ENCODE results near the gene SPIRE1.

SPIRE1 gene

DNA sequence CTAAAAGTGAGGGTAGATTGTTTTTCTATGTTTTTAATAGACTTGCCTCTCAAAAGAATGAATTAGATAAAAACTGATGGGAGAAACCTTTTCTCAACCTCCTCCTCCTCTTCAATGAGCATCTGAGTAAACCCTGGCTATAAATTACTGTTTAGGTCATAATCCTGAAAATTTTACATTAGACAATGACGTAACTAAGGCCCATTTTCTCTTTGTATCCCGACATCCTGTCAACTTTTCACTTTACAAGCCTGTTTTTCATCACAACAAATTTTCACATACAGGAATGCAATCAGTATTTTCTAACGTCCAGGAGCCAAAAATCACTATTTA lies 1.3 kb downstream of the SPIRE1 start:
- peak overlapping the region; percentile 50 for H3K4me3 ChIP-seq (ENCODE audit: insufficient read depth, low read length, poor library complexity, severe bottlenecking)
- peak overlapping the region; percentile 45; the same call in 1 of the 2 replicates for H3K9ac ChIP-seq (ENCODE audit: low read length)
- peaks cover 6% of the 10 kb centered on the region; the same call in 1 of the 2 replicates for H3F3A ChIP-seq (ENCODE audit: insufficient read depth)
- H3K9me2 ChIP-seq (replicated peaks; ENCODE audit: insufficient read depth, low read length) = no peaks in the 10 kb centered on the region
- no peaks in the 10 kb centered on the region for H3K9me3 ChIP-seq (ENCODE audit: insufficient read depth, low read length)
- H3K4me2 ChIP-seq (ENCODE audit: low read depth, low read length, poor library complexity, severe bottlenecking) = peak overlapping the region; percentile 60
- H3K36me3 ChIP-seq (ENCODE audit: low read length) = no peaks in the 10 kb centered on the region
- H3K79me2 ChIP-seq (ENCODE audit: insufficient read depth, low read length) = no peaks in the 10 kb centered on the region
- H3K27me3 ChIP-seq (ENCODE audit: low read length) = no peaks in the 10 kb centered on the region
- no peak overlapping the region for H3K27ac ChIP-seq (ENCODE audit: low read depth, low read length)
- H2AFZ ChIP-seq (ENCODE audit: low read depth, low read length, severe bottlenecking) = no peak overlapping the region
- TF ChIP-seq, protein P1, sequence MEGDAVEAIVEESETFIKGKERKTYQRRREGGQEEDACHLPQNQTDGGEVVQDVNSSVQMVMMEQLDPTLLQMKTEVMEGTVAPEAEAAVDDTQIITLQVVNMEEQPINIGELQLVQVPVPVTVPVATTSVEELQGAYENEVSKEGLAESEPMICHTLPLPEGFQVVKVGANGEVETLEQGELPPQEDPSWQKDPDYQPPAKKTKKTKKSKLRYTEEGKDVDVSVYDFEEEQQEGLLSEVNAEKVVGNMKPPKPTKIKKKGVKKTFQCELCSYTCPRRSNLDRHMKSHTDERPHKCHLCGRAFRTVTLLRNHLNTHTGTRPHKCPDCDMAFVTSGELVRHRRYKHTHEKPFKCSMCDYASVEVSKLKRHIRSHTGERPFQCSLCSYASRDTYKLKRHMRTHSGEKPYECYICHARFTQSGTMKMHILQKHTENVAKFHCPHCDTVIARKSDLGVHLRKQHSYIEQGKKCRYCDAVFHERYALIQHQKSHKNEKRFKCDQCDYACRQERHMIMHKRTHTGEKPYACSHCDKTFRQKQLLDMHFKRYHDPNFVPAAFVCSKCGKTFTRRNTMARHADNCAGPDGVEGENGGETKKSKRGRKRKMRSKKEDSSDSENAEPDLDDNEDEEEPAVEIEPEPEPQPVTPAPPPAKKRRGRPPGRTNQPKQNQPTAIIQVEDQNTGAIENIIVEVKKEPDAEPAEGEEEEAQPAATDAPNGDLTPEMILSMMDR (IDR thresholded peaks at IDR 0.05; ENCODE audit: insufficient read depth, low read length, poor library complexity, severe bottlenecking) = no peak
- no peaks in the 10 kb centered on the region for H4K20me1 ChIP-seq (ENCODE audit: low read depth, low read length)

DNA sequence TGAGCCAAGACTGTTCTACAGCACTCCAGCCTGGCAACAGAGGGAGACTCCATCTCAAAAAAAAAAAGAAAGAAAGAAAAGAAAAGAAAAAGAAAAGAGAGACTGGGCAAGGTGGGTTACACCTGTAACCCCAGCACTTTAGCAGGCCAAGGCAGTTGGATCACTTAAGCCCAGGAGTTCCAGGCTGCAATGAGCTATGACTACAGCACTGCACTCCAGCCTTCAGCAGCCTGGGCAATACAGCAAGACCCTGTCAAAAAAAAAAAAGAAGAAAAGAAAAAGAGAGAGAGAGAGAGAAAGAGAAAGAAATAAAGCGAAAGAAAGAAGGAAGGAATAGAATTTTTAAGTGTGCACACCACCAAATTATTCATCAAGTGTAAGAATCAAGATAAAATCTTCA lies 2.9 kb downstream of the SPIRE1 start:
- H3K4me3 ChIP-seq (ENCODE audit: insufficient read depth, low read length, poor library complexity, severe bottlenecking) = no peak overlapping the region
- H3K9ac ChIP-seq (ENCODE audit: low read length) = no peak overlapping the region
- H2AFZ ChIP-seq (ENCODE audit: low read depth, low read length, severe bottlenecking) = no peak overlapping the region
- no peak overlapping the region for H3K27ac ChIP-seq (ENCODE audit: low read depth, low read length)
- no peaks in the 10 kb centered on the region for H3K79me2 ChIP-seq (ENCODE audit: insufficient read depth, low read length)
- no peaks in the 10 kb centered on the region for H3K9me2 ChIP-seq (replicated peaks; ENCODE audit: insufficient read depth, low read length)
- no peaks in the 10 kb centered on the region for H3K27me3 ChIP-seq (ENCODE audit: low read length)
- no peaks in the 10 kb centered on the region for H3K9me3 ChIP-seq (ENCODE audit: insufficient read depth, low read length)
- TF ChIP-seq, protein P1 (IDR thresholded peaks at IDR 0.05; ENCODE audit: insufficient read depth, low read length, poor library complexity, severe bottlenecking) = no peak
- TF ChIP-seq EZH2phosphoT487 (conservative IDR thresholded peaks at IDR 0.05; ENCODE audit: low read length) = no peak
- H3F3A ChIP-seq (ENCODE audit: insufficient read depth) = peaks cover 6% of the 10 kb centered on the region; the same call in 1 of the 2 replicates
- no peaks in the 10 kb centered on the region for H3K36me3 ChIP-seq (ENCODE audit: low read length)
- H4K20me1 ChIP-seq (ENCODE audit: low read depth, low read length) = no peaks in the 10 kb centered on the region
- H3K4me2 ChIP-seq (ENCODE audit: low read depth, low read length, poor library complexity, severe bottlenecking) = no peak overlapping the region

DNA sequence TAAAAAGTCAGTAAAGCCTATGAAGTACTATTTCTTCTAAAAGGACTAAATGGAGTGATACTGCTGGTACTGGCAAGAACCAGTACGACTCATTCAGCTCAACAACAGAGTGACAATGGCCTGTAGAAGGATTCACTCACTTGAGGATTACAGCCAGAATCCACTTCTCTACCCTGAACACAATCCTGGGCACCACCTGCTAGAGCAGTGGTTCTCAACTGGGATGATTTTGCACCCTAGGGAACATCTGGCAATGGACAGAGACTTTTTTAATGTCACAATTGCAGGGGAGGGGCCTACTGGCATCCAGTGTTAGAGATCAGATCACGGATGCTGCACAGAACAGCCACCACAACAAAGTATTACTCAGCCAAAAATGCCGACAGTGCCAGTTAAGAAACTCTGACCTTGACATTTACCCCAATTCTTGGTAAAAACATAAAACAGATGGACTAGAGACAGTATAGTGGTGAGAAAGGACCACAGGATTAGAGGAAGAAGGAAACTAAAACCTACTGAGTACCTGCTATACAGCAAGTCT lies 5.0 kb downstream of the SPIRE1 start:
- Histone ChIP-seq H3K27ac (ENCODE audit: low read depth, low read length) (no peak overlapping the region), H3K27me3 (ENCODE audit: low read length) (no peaks in the 10 kb centered on the region), H3K9me2 (replicated peaks; ENCODE audit: insufficient read depth, low read length) (no peaks in the 10 kb centered on the region), H4K20me1 (ENCODE audit: low read depth, low read length) (no peaks in the 10 kb centered on the region), H3K9ac (ENCODE audit: low read length) (no peak overlapping the region), H3K9me3 (ENCODE audit: insufficient read depth, low read length) (no peaks in the 10 kb centered on the region), H3K79me2 (ENCODE audit: insufficient read depth, low read length) (no peaks in the 10 kb centered on the region), H3K36me3 (ENCODE audit: low read length) (no peaks in the 10 kb centered on the region), H3F3A (ENCODE audit: insufficient read depth) (no peaks in the 10 kb centered on the region; the same call in 1 of the 2 replicates), H3K4me3 (ENCODE audit: insufficient read depth, low read length, poor library complexity, severe bottlenecking) (no peak overlapping the region), H2AFZ (ENCODE audit: low read depth, low read length, severe bottlenecking) (no peak overlapping the region), H3K4me2 (ENCODE audit: low read depth, low read length, poor library complexity, severe bottlenecking) (no peak overlapping the region)
- TF ChIP-seq EZH2phosphoT487 (conservative IDR thresholded peaks at IDR 0.05; ENCODE audit: low read length) = no peak
- TF ChIP-seq, protein P1 (IDR thresholded peaks at IDR 0.05; ENCODE audit: insufficient read depth, low read length, poor library complexity, severe bottlenecking) = no peak
